Type B pancreatic cell (in vitro differentiated cells): ENCODE data around the gene MPZ. TPM values are rescaled to one million over a fixed set of nuclear protein-coding genes. Genes with fewer than 3 reads are reported as not detected.

Source experiments
- DNase-seq: peaks from one replicate; pipeline ENCODE4 v3.0.0; 2021; ENCODE audit warnings: mixed read lengths; ENCODE audit not compliant: unreplicated experiment; ENCODE audit errors: extremely low spot score
- H3K27ac Mint-ChIP-seq: 2 replicates; pipeline ENCODE4 v1.8.0; 2021; ENCODE audit warnings: mild to moderate bottlenecking, mixed read lengths
- H3K27me3 Mint-ChIP-seq: 2 replicates; pipeline ENCODE4 v1.8.0; 2021; ENCODE audit warnings: mixed read lengths
- H3K36me3 Mint-ChIP-seq: 2 replicates; pipeline ENCODE4 v1.8.0; 2021; ENCODE audit warnings: mixed read lengths
- H3K4me1 Mint-ChIP-seq: one replicate; pipeline ENCODE4 v1.8.0; 2021; ENCODE audit warnings: mixed read lengths; ENCODE audit not compliant: unreplicated experiment
- H3K4me3 Mint-ChIP-seq: 2 replicates; pipeline ENCODE4 v1.8.0; 2021; ENCODE audit warnings: mild to moderate bottlenecking, mixed read lengths
- H3K9me3 Mint-ChIP-seq: 2 replicates; pipeline ENCODE4 v1.8.0; 2021; ENCODE audit warnings: mixed read lengths
- long read RNA-seq: library from polyadenylated mRNA; unstranded; transcript quantifications from one replicate; pipeline ENCODE4 v2.0.0, GENCODE V29; 2020
- total RNA-seq: library from RNA; stranded (reverse); gene quantifications from 2 replicates; pipeline ENCODE4 v1.2.1, GENCODE V29; 2021; ENCODE audit warnings: low replicate concordance
- TF ChIP-seq, protein P1 (sequence below): fragments of 200-600 bp; sonication (generic); conservative IDR thresholded peaks from 2 replicates; pipeline ENCODE4 v1.5.0; 2021; ENCODE audit warnings: antibody characterized with exemption, mild to moderate bottlenecking

Gene MPZ
- 0.76 and 3.6 TPM in 2 replicates for total RNA-seq
- long read RNA-seq: 0 reads

DNA sequence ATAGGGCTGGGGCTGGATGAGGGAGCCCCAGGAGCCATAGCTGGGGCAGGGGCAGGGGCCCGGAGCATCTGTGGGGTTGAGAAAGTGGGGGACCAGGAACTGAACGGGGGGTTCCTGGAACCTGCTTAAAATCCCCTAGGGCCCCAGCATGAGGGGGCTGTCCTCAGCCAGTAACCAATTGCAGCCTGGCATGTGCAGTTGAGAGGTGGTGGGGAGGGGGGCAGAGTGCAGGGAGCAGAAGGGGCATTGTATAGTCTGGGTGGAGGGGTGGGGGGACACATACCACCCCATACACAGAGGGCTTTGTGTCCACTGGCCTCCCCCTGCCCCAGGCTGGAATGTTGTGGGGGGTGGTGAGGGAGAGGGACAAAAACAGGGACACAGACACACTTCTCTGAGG lies at the start of gene MPZ:
MPZ (minus strand) TSS at position 101 of the 400 bp plus-strand sequence; CDS start at position 38, 63 bp downstream.
- TF ChIP-seq, protein P1, sequence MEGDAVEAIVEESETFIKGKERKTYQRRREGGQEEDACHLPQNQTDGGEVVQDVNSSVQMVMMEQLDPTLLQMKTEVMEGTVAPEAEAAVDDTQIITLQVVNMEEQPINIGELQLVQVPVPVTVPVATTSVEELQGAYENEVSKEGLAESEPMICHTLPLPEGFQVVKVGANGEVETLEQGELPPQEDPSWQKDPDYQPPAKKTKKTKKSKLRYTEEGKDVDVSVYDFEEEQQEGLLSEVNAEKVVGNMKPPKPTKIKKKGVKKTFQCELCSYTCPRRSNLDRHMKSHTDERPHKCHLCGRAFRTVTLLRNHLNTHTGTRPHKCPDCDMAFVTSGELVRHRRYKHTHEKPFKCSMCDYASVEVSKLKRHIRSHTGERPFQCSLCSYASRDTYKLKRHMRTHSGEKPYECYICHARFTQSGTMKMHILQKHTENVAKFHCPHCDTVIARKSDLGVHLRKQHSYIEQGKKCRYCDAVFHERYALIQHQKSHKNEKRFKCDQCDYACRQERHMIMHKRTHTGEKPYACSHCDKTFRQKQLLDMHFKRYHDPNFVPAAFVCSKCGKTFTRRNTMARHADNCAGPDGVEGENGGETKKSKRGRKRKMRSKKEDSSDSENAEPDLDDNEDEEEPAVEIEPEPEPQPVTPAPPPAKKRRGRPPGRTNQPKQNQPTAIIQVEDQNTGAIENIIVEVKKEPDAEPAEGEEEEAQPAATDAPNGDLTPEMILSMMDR: no peak
- peak within 1 kb of the TSS; percentile 5 for H3K27ac Mint-ChIP-seq
- peaks cover 11% of the 10 kb centered on the region for H3K27me3 Mint-ChIP-seq
- DNase-seq: no peak
- no peaks in the 10 kb centered on the region for H3K36me3 Mint-ChIP-seq
- peak within 1 kb of the TSS; percentile 2 for H3K4me3 Mint-ChIP-seq
- H3K4me1 Mint-ChIP-seq: peaks cover 12% of the 10 kb centered on the region
- no peaks in the 10 kb centered on the region for H3K9me3 Mint-ChIP-seq

DNA sequence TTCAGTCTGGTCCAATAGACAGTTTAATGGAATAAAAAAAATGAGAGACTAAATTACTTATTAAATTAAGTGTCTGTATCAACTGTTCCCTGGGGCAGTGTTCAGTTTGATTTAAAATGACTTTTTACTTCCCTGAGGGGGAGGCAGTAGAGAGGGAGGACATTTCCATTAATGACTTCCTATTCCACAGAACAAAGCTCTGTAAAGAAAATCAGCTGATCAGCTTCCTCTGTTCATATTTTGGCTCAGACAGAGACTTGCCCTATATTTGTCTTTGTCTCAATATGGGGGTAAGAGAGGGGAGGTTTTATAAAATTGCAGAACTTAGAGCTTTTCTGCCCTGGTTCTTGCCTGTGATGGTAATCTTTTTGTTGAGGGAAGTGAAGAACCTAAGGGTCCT lies 49.5 kb upstream of the MPZ start:
- H3K9me3 Mint-ChIP-seq: no peaks in the 10 kb centered on the region
- no peaks in the 10 kb centered on the region for H3K4me1 Mint-ChIP-seq
- no peak overlapping the region for H3K27ac Mint-ChIP-seq
- TF ChIP-seq, protein P1: no peak
- no peak overlapping the region for H3K4me3 Mint-ChIP-seq
- peaks cover 12% of the 10 kb centered on the region for H3K36me3 Mint-ChIP-seq
- no peak for DNase-seq
- no peaks in the 10 kb centered on the region for H3K27me3 Mint-ChIP-seq

- TF ChIP-seq, protein P1: no peak
- H3K4me1 Mint-ChIP-seq: no peaks in the 10 kb centered on the region
- H3K27ac Mint-ChIP-seq: no peak overlapping the region
- no peak overlapping the region for H3K4me3 Mint-ChIP-seq
- no peaks in the 10 kb centered on the region for H3K27me3 Mint-ChIP-seq
- no peak for DNase-seq
- no peaks in the 10 kb centered on the region for H3K9me3 Mint-ChIP-seq
- H3K36me3 Mint-ChIP-seq: peaks cover 8% of the 10 kb centered on the region
These were observed 47.3 kb upstream of the MPZ start for GRCh38 chr1:161357073-161357472.

GRCh38 chr1:161351482-161351881 lies 41.7 kb upstream of the MPZ start:
- Mint-ChIP-seq H3K27me3 (no peaks in the 10 kb centered on the region), H3K27ac (no peak overlapping the region), H3K4me1 (no peaks in the 10 kb centered on the region), H3K9me3 (no peaks in the 10 kb centered on the region), H3K4me3 (no peak overlapping the region), H3K36me3 (peaks cover 9% of the 10 kb centered on the region)
- DNase-seq: no peak
- TF ChIP-seq, protein P1: no peak

GRCh38 chr1:161350671-161351070 lies 40.9 kb upstream of the MPZ start:
- Mint-ChIP-seq H3K4me3 (no peak overlapping the region), H3K27me3 (no peaks in the 10 kb centered on the region), H3K9me3 (no peaks in the 10 kb centered on the region), H3K27ac (no peak overlapping the region), H3K4me1 (no peaks in the 10 kb centered on the region), H3K36me3 (peaks cover 9% of the 10 kb centered on the region)
- TF ChIP-seq, protein P1: no peak
- no peak for DNase-seq

DNA sequence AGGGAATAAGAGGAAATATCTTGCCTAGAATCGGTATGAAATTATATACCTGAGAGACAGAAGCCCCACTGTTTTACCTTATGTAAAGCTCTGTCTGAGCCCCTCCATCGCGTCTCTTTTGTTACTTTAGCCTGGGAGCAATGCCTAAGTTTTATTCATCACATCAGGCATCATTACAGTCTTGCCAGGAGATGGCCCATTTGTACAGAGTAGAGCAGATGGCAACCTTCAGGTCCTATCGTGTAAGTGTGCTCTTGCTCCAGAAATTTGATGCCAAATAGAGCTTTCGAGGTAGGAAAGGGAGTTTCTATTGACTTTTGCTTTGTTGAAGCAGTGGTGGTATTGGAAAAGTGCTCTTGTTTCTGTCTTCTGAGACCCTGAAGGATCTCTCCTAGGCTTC lies 33.1 kb upstream of the MPZ start:
- no peaks in the 10 kb centered on the region for H3K4me1 Mint-ChIP-seq
- no peak for DNase-seq
- TF ChIP-seq, protein P1: no peak
- no peak overlapping the region for H3K4me3 Mint-ChIP-seq
- H3K27ac Mint-ChIP-seq: no peak overlapping the region
- H3K9me3 Mint-ChIP-seq: no peaks in the 10 kb centered on the region
- peaks cover 24% of the 10 kb centered on the region for H3K36me3 Mint-ChIP-seq
- no peaks in the 10 kb centered on the region for H3K27me3 Mint-ChIP-seq
